Bronchial epithelial cell (primary cell): ENCODE results near the gene HIPK4. TPM values are rescaled to one million over a fixed set of nuclear protein-coding genes. Genes with fewer than 3 reads are reported as not detected.
"Not testable (repeated sequence)": the region's sequence is repeated elsewhere in the genome, so short reads cannot be mapped to it uniquely, and the experiment has no call there.

ENCODE experiments used
- DNase-seq: peaks from one replicate; pipeline ENCODE4 v3.0.0-alpha.2; 2010; ENCODE audit warnings: low read depth
- FAIRE-seq: peaks from 2 replicates; lab custom pipeline; 2011; peaks lifted over from hg19 to GRCh38; lab: Jason Lieb, UNC
- H3K27me3 ChIP-seq: 2 replicates; pipeline ENCODE4 v1.5.1; 2011; ENCODE audit warnings: low read length; ENCODE audit not compliant: control insufficient read depth, insufficient read depth
- H3K36me3 ChIP-seq: 2 replicates; pipeline ENCODE4 v1.5.1; 2011; ENCODE audit warnings: low read length; ENCODE audit not compliant: control insufficient read depth, insufficient read depth
- H3K4me3 ChIP-seq: 2 replicates; pipeline ENCODE4 v1.5.1; 2011; ENCODE audit warnings: mild to moderate bottlenecking, low read depth, low read length, control low read depth
- CTCF ChIP-seq: IDR thresholded peaks from 2 replicates; pipeline ENCODE4 v1.5.1; 2011; ENCODE audit warnings: mild to moderate bottlenecking, moderate library complexity, low read length, control low read depth, inconsistent platforms; ENCODE audit not compliant: insufficient read depth, severe bottlenecking
- total RNA-seq: library from RNA; depleted of rRNA; stranded (reverse); fragments of >200 nt; gene quantifications from 2 replicates; pipeline ENCODE4 v1.2.1, GENCODE V29; 2014

The HIPK4 gene
- total RNA-seq, 1 donor from 2014 or later, result 0.26 TPM

GRCh38 chr19:40335855-40336600, 54.0 kb downstream of the HIPK4 start:
- no peak for TF ChIP-seq CTCF
- Histone ChIP-seq H3K4me3 (no peak overlapping the region), H3K36me3 (peaks cover 11% of the 10 kb centered on the region), H3K27me3 (no peaks in the 10 kb centered on the region)
- FAIRE-seq (peak; percentile 36), DNase-seq (no peak)

GRCh38 chr19:40335101-40335500, 54.9 kb downstream of the HIPK4 start:
- FAIRE-seq, result no peak
- no peak for TF ChIP-seq CTCF
- DNase-seq, result no peak
- H3K4me3 ChIP-seq, result no peak overlapping the region
- H3K36me3 ChIP-seq, result peaks cover 12% of the 10 kb centered on the region
- no peaks in the 10 kb centered on the region for H3K27me3 ChIP-seq

DNA sequence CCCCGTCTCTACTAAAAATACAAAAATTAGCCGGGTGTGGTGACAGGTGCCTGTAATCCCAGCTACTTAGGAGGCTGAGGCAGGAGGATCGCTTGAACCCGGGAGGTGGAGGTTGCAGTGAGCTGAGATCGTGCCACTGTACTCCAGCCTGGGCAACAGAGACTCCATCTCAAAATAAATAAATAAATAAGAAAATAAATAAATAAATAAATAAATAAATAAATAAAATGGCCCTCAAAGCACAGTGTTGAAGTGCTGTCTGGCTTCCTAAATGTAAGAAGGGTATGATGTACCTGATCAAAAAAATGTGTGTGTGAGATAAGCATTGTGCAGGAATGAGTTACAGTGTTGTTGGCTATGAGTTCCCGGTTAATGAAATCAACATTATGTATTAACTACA, 56.9 kb downstream of the HIPK4 start:
- not testable (repeated sequence) for H3K27me3 ChIP-seq, H3K4me3 ChIP-seq, DNase-seq, FAIRE-seq
- H3K36me3 ChIP-seq, result peaks cover 16% of the 10 kb centered on the region

DNA sequence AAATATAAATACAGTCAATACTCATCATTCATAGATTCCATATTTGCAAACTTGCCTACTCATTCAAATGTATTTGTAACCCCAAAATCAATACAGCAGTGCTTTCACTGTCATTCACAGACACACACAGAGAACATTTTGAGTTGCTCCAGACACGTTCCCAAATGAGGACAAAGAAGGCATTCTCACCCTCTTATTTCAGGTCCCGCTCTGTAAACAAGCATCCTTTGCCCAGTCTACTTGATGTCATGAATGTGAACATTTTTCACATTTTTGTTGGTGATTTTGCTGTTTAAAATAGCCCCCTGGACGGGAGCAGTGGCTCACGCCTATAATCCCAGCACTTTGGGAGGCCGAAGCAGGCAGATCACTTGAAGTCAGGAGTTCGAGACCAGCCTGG, 57.3 kb downstream of the HIPK4 start:
- Histone ChIP-seq H3K27me3 (no peaks in the 10 kb centered on the region), H3K36me3 (peaks cover 18% of the 10 kb centered on the region), H3K4me3 (no peak overlapping the region)
- DNase-seq, result no peak
- TF ChIP-seq CTCF, result no peak
- FAIRE-seq, result no peak

GRCh38 chr19:40331052-40331451, 58.9 kb downstream of the HIPK4 start:
- H3K4me3 ChIP-seq, result no peak overlapping the region
- DNase-seq (peak; percentile 73), FAIRE-seq (no peak)
- H3K36me3 ChIP-seq, result peaks cover 16% of the 10 kb centered on the region
- no peaks in the 10 kb centered on the region for H3K27me3 ChIP-seq
- no peak for TF ChIP-seq CTCF

Other genes starting within 250 kb of the HIPK4 start
- gene MAP3K10, start 198.8 kb downstream of the HIPK4 start, total RNA-seq, result 5.0 and 7.9 TPM in 2 replicates
- gene TTC9B, start 171.8 kb downstream of the HIPK4 start, total RNA-seq, result not detected in 2 replicates
- not detected in 2 replicates for gene CCNP, start 163.5 kb downstream of the HIPK4 start, total RNA-seq
- gene AKT2, start 104.8 kb downstream of the HIPK4 start, total RNA-seq, result 54.8 and 57.9 TPM in 2 replicates
- 3.7 and 4.7 TPM in 2 replicates for gene C19orf47, start 41.8 kb downstream of the HIPK4 start, total RNA-seq
- gene PLD3, start 41.5 kb downstream of the HIPK4 start, total RNA-seq, result 162 and 199 TPM in 2 replicates
- 1.4 and 1.8 TPM in 2 replicates for gene PRX, start 23.2 kb upstream of the HIPK4 start, total RNA-seq
- gene SERTAD1, start 35.8 kb upstream of the HIPK4 start, total RNA-seq, result 35.7 and 41.6 TPM in 2 replicates
- 23.2 and 33.7 TPM in 2 replicates for gene SERTAD3, start 54.2 kb upstream of the HIPK4 start, total RNA-seq
- 682 and 797 TPM in 2 replicates for gene BLVRB, start 75.6 kb upstream of the HIPK4 start, total RNA-seq
- gene SPTBN4, start 76.8 kb upstream of the HIPK4 start, total RNA-seq, result 0.53 and 1.8 TPM in 2 replicates
- 29.2 and 29.4 TPM in 2 replicates for gene SHKBP1, start 186.7 kb upstream of the HIPK4 start, total RNA-seq
- gene LTBP4, start 211.2 kb upstream of the HIPK4 start, total RNA-seq, result 20.7 and 21.6 TPM in 2 replicates